ENCODE measurements around the gene JPH2. TPM values are rescaled to one million over a fixed set of nuclear protein-coding genes. Genes with fewer than 3 reads are reported as not detected.

Gene JPH2
- total RNA-seq, 1 donor: under 0.01 TPM

- no peak for TF ChIP-seq CTCF (IDR thresholded peaks at IDR 0.05; ENCODE audit: insufficient read depth, low read length)
- no peak for DNase-seq (ENCODE audit: low read depth)
- H3K4me3 ChIP-seq (ENCODE audit: low read depth, low read length): no peak overlapping the region
These were observed 102.5 kb downstream of the JPH2 start for GRCh38 chr20:44084439-44084838.

GRCh38 chr20:44083220-44083933 is 103.6 kb downstream of the JPH2 start:
- DNase-seq (ENCODE audit: low read depth): peak; percentile 39

GRCh38 chr20:44081888-44082287 is 105.1 kb downstream of the JPH2 start:
- TF ChIP-seq CTCF (IDR thresholded peaks at IDR 0.05; ENCODE audit: insufficient read depth, low read length): no peak
- H3K4me3 ChIP-seq (ENCODE audit: low read depth, low read length): no peak overlapping the region
- no peak for DNase-seq (ENCODE audit: low read depth)

More at GRCh38 chr20:44083220-44083933, 103.6 kb downstream of the JPH2 start:
- no peak for TF ChIP-seq CTCF (IDR thresholded peaks at IDR 0.05; ENCODE audit: insufficient read depth, low read length)
- H3K4me3 ChIP-seq (ENCODE audit: low read depth, low read length): no peak overlapping the region

GRCh38 chr20:44081476-44081875 is 105.5 kb downstream of the JPH2 start:
- TF ChIP-seq CTCF (IDR thresholded peaks at IDR 0.05; ENCODE audit: insufficient read depth, low read length): no peak
- DNase-seq (ENCODE audit: low read depth): no peak
- H3K4me3 ChIP-seq (ENCODE audit: low read depth, low read length): no peak overlapping the region

GRCh38 chr20:44080646-44081267 is 106.2 kb downstream of the JPH2 start:
- TF ChIP-seq CTCF (IDR thresholded peaks at IDR 0.05; ENCODE audit: insufficient read depth, low read length): peak; percentile 99
- DNase-seq (ENCODE audit: low read depth): peak; percentile 87

GRCh38 chr20:44080064-44080463 is 106.9 kb downstream of the JPH2 start:
- no peak for TF ChIP-seq CTCF (IDR thresholded peaks at IDR 0.05; ENCODE audit: insufficient read depth, low read length)
- H3K4me3 ChIP-seq (ENCODE audit: low read depth, low read length): no peak overlapping the region
- peak; percentile 45 for DNase-seq (ENCODE audit: low read depth)

More at GRCh38 chr20:44080646-44081267, 106.2 kb downstream of the JPH2 start:
- H3K4me3 ChIP-seq (ENCODE audit: low read depth, low read length): no peak overlapping the region

Data from fibroblast of the aortic adventitia (primary cell).